GM23338 (cell line): ENCODE data around the gene VAMP7. TPM values are rescaled to one million over a fixed set of nuclear protein-coding genes. Genes with fewer than 3 reads are reported as not detected.

Source experiments
- ATAC-seq: fragments of 200-7000 bp; cut with Tn5 transposase; 3 replicates; pipeline ENCODE4 v1.9.1; 2020
- DNase-seq: peaks from one replicate; pipeline ENCODE4 v3.0.0-alpha.2; 2015; ENCODE audit warnings: low spot score
- H2AFZ ChIP-seq: fragments of 200-600 bp; sonication (generic); 2 replicates; pipeline ENCODE4 v1.8.0; 2016; ENCODE audit warnings: antibody characterized with exemption, mild to moderate bottlenecking, moderate library complexity
- H3F3A ChIP-seq: fragments of 200-600 bp; sonication (generic); replicated peaks from 2 replicates; pipeline ENCODE4 v1.8.0; 2017; ENCODE audit warnings: antibody characterized with exemption, mixed run types, low read depth
- H3K27ac ChIP-seq: fragments of 200-600 bp; sonication (generic); 2 replicates; pipeline ENCODE4 v1.6.1; 2016; ENCODE audit warnings: low read depth
- H3K27me3 ChIP-seq: fragments of 200-600 bp; sonication (generic); 2 replicates; pipeline ENCODE4 v1.8.0; 2016; ENCODE audit warnings: mild to moderate bottlenecking, mixed run types, moderate library complexity; ENCODE audit not compliant: insufficient read depth
- H3K36me3 ChIP-seq: fragments of 200-600 bp; sonication (generic); 2 replicates; pipeline ENCODE4 v1.8.0; 2016; ENCODE audit warnings: mild to moderate bottlenecking; ENCODE audit not compliant: insufficient read depth
- H3K4me1 ChIP-seq: fragments of 200-600 bp; sonication (generic); 2 replicates; pipeline ENCODE4 v1.8.0; 2016; ENCODE audit warnings: mild to moderate bottlenecking, moderate library complexity; ENCODE audit not compliant: insufficient read depth
- H3K4me2 ChIP-seq: fragments of 200-600 bp; sonication (generic); 2 replicates; pipeline ENCODE4 v1.7.1; 2017; ENCODE audit warnings: mixed run types
- H3K4me3 ChIP-seq: fragments of 200-600 bp; sonication (generic); 2 replicates; pipeline ENCODE4 v1.6.1; 2016; ENCODE audit warnings: mixed run types
- H3K79me2 ChIP-seq: fragments of 200-600 bp; sonication (generic); replicated peaks from 2 replicates; pipeline ENCODE4 v1.8.0; 2017; ENCODE audit warnings: mild to moderate bottlenecking; ENCODE audit not compliant: insufficient read depth
- H3K9me2 ChIP-seq: fragments of 200-600 bp; sonication (generic); 2 replicates; pipeline ENCODE4 v1.8.0; 2017; ENCODE audit not compliant: insufficient read depth
- H4K20me1 ChIP-seq: fragments of 200-600 bp; sonication (generic); replicated peaks from 2 replicates; pipeline ENCODE4 v1.8.0; 2017; ENCODE audit warnings: mild to moderate bottlenecking; ENCODE audit not compliant: insufficient read depth
- H3K27ac Mint-ChIP-seq: 2 replicates; pipeline ENCODE4 v1.8.0; 2020; ENCODE audit warnings: inconsistent platforms, mild to moderate bottlenecking, moderate library complexity, mixed read lengths
- H3K27me3 Mint-ChIP-seq: 3 replicates; pipeline ENCODE4 v1.8.0; 2022; ENCODE audit warnings: low read depth, mild to moderate bottlenecking, moderate library complexity, mixed read lengths, inconsistent platforms; ENCODE audit not compliant: insufficient read depth, poor library complexity
- H3K36me3 Mint-ChIP-seq: 3 replicates; pipeline ENCODE4 v1.8.0; 2021; ENCODE audit warnings: low read depth, mild to moderate bottlenecking, inconsistent platforms, moderate library complexity, mixed read lengths
- H3K4me1 Mint-ChIP-seq: 3 replicates; pipeline ENCODE4 v1.8.0; 2020; ENCODE audit warnings: mild to moderate bottlenecking, inconsistent platforms, mixed read lengths
- H3K4me3 Mint-ChIP-seq: 3 replicates; pipeline ENCODE4 v1.8.0; 2021; ENCODE audit warnings: moderate library complexity, mild to moderate bottlenecking, inconsistent platforms, mixed read lengths
- H3K9me3 Mint-ChIP-seq: 3 replicates; pipeline ENCODE4 v1.8.0; 2020; ENCODE audit warnings: moderate library complexity, mild to moderate bottlenecking, inconsistent platforms, mixed read lengths
- CTCF ChIP-seq, 2 experiments: fragments of 200-600 bp in 1 of 2; sonication (generic) in 1 of 2; conservative IDR thresholded peaks; 2 replicates each; pipeline versions ENCODE4 v1.5.1 to v1.6.1; 2016 to 2017; ENCODE audit warnings: antibody characterized with exemption in 2 of 2, low read depth in 2 of 2, mild to moderate bottlenecking in 2 of 2, moderate library complexity in 1 of 2
- EZH2phosphoT487 ChIP-seq: fragments of 200-600 bp; sonication (generic); IDR thresholded peaks from one replicate; pipeline ENCODE4 v1.8.1; 2018; ENCODE audit warnings: antibody characterized with exemption; ENCODE audit not compliant: unreplicated experiment
- JUNB ChIP-seq: IDR thresholded peaks from one replicate; pipeline ENCODE4 v1.6.1; 2016; ENCODE audit warnings: antibody characterized with exemption; ENCODE audit not compliant: unreplicated experiment
- NANOG ChIP-seq: IDR thresholded peaks from 2 replicates; pipeline ENCODE4 v1.6.1; 2016; ENCODE audit warnings: antibody characterized with exemption, borderline replicate concordance
- ZNF114 ChIP-seq: fragments of 250-450 bp; sonication (Bioruptor Pico); IDR thresholded peaks from 2 replicates; pipeline ENCODE4 v1.5.0; 2020; ENCODE audit warnings: mild to moderate bottlenecking, moderate library complexity
- polyA plus RNA-seq: library from polyadenylated mRNA; unstranded; fragments of >200 nt; fragmentation: Nextera tagmentation; extraction: Ambion mirVana; gene quantifications from 2 replicates; pipeline ENCODE4 v1.2.1, GENCODE V29; 2016
- total RNA-seq: library from RNA; depleted of rRNA; stranded (reverse); fragments of >200 nt; shearing (Covaris generic); gene quantifications from 2 replicates; pipeline ENCODE4 v1.2.3, GENCODE V29; 2014

The VAMP7 gene
- total and polyA plus RNA-seq, 2 experiments from 2014 or later, result 14.0 to 22.7 TPM

- H3F3A ChIP-seq, result no peaks in the 10 kb centered on the region
- no peaks in the 10 kb centered on the region for H4K20me1 ChIP-seq
- peak; percentile 51 for DNase-seq
- H3K4me1 Mint-ChIP-seq, result peaks cover 21% of the 10 kb centered on the region; the same call in 2 of the 3 replicates
- no peaks in the 10 kb centered on the region; the same call in 1 of the 2 replicates for H3K36me3 ChIP-seq
- H3K27me3 ChIP-seq, result no peaks in the 10 kb centered on the region
- ATAC-seq, result peak; percentile 76
- H3K9me3 Mint-ChIP-seq, result peaks cover 80% of the 10 kb centered on the region
- no peaks in the 10 kb centered on the region for H3K79me2 ChIP-seq
- no peaks in the 10 kb centered on the region for H3K27me3 Mint-ChIP-seq
- 0 out of 2 replicates have a peak, but pooled peaks cover 3% of the 10 kb centered on the region for H3K9me2 ChIP-seq
- H3K4me1 ChIP-seq, result peaks cover 24% of the 10 kb centered on the region
- TF ChIP-seq ZNF114 (CRISPR knock-in tag) (no peak), NANOG (0 out of 2 replicates have a peak, but pooled peaks have one; percentile 20)
- peak overlapping the region; percentile 95 for H3K27ac Mint-ChIP-seq
- H2AFZ ChIP-seq, result no peak overlapping the region
- H3K4me3 Mint-ChIP-seq, result peak overlapping the region; percentile 74
- H3K36me3 Mint-ChIP-seq, result peaks cover 18% of the 10 kb centered on the region
- peak overlapping the region; percentile 60 for H3K4me3 ChIP-seq
- H3K27ac ChIP-seq, result peak overlapping the region; percentile 90; the same call in 1 of the 2 replicates
- H3K4me2 ChIP-seq, result peak overlapping the region; percentile 81
Measured at GRCh38 chrX:155959018-155959587, 78.0 kb downstream of the VAMP7 start.

DNA sequence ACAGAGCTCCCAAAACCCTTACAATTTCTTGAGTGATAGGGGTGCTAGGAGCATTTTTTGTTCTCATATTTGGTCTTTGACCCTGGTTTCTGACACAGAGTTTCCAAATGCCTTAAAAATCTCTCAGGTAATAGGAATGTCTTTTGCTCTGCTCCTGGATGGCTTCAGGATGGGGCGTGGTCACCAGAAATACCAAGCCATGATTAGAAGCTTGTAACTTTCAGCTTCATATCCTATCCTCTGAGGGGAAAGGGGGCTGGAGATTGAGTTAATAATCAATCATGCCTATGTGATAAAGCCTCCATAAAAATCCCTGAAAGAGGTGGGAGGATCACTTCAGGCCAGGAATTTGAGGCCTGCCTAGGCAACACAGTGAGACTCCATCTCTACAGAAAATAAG lies 81.8 kb downstream of the VAMP7 start:
- ATAC-seq (no peak), DNase-seq (no peak)
- no peaks in the 10 kb centered on the region for H3K27me3 ChIP-seq
- H3K4me1 Mint-ChIP-seq, result peaks cover 11% of the 10 kb centered on the region; the same call in 2 of the 3 replicates
- H3K4me1 ChIP-seq, result peaks cover 17% of the 10 kb centered on the region
- no peaks in the 10 kb centered on the region for H3K27me3 Mint-ChIP-seq
- TF ChIP-seq ZNF114 (CRISPR knock-in tag), result no peak
- no peaks in the 10 kb centered on the region for H4K20me1 ChIP-seq
- no peak overlapping the region for H3K4me3 Mint-ChIP-seq
- no peak overlapping the region for H3K27ac ChIP-seq
- peaks cover 13% of the 10 kb centered on the region for H3K36me3 Mint-ChIP-seq
- H3K9me3 Mint-ChIP-seq, result peaks cover 81% of the 10 kb centered on the region
- no peaks in the 10 kb centered on the region for H3F3A ChIP-seq
- H3K9me2 ChIP-seq, result no peaks in the 10 kb centered on the region
- no peak overlapping the region for H3K4me3 ChIP-seq
- no peak overlapping the region for H2AFZ ChIP-seq
- no peaks in the 10 kb centered on the region for H3K79me2 ChIP-seq
- H3K4me2 ChIP-seq, result no peak overlapping the region
- no peak overlapping the region for H3K27ac Mint-ChIP-seq
- no peaks in the 10 kb centered on the region for H3K36me3 ChIP-seq

DNA sequence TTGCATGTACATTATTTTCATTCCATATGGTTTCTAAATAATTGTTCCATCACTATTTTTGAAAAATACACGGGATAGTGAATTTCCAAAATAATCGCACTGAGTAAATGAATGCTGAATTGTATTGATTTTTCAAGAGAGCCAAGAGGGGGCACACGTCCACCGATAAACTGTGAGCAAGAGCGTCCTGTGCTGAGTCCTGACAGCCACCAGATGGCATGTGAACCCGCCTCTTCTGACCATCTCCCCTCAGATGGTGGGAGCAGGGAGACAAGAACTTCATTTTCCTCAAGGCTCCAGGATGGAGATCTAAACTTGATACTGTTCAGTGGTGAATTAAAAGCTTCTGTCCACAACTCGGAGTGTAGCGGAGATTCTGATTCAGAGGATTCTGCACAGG lies 85.7 kb downstream of the VAMP7 start:
- no peaks in the 10 kb centered on the region; the same call in 1 of the 2 replicates for H3K36me3 ChIP-seq
- no peak overlapping the region for H3K4me2 ChIP-seq
- Mint-ChIP-seq H3K27ac (no peak overlapping the region), H3K4me3 (no peak overlapping the region), H3K4me1 (no peaks in the 10 kb centered on the region), H3K27me3 (peaks cover 5% of the 10 kb centered on the region), H3K9me3 (peaks cover 93% of the 10 kb centered on the region), H3K36me3 (peaks cover 25% of the 10 kb centered on the region; the same call in 2 of the 3 replicates)
- H3K4me1 ChIP-seq, result no peaks in the 10 kb centered on the region
- H4K20me1 ChIP-seq, result no peaks in the 10 kb centered on the region
- ATAC-seq, result peak; percentile 83
- H3K9me2 ChIP-seq, result no peaks in the 10 kb centered on the region
- H3K79me2 ChIP-seq, result no peaks in the 10 kb centered on the region
- H3K27me3 ChIP-seq, result no peaks in the 10 kb centered on the region
- no peak overlapping the region for H3K4me3 ChIP-seq
- TF ChIP-seq JUNB, result no peak
- no peak for TF ChIP-seq EZH2phosphoT487
- peak; percentile 74 to 94 for TF ChIP-seq CTCF (conservative IDR thresholded peaks at IDR 0.05; ENCODE audit: low read depth in 2 of 2)
- no peaks in the 10 kb centered on the region for H3F3A ChIP-seq
- DNase-seq, result peak; percentile 72
- H2AFZ ChIP-seq, result no peak overlapping the region
- H3K27ac ChIP-seq, result no peak overlapping the region
